DMS 273 (cell line): ENCODE measurements around the gene LRRC8B.

Experiments
- DNase-seq: peaks from one replicate; lab custom pipeline; 2025; ENCODE audit not compliant: unreplicated experiment; lab: John Stamatoyannopoulos, UW

LRRC8B gene

GRCh38 chr1:89605692-89606091 is 81.1 kb downstream of the LRRC8B start:
- DNase-seq: no peak

GRCh38 chr1:89606227-89606980 is 81.8 kb downstream of the LRRC8B start:
- no peak for DNase-seq

- DNase-seq: peak; percentile 52
Measured at GRCh38 chr1:89607156-89607555, 82.5 kb downstream of the LRRC8B start.

GRCh38 chr1:89607586-89608318 is 83.1 kb downstream of the LRRC8B start:
- peak; percentile 56 for DNase-seq

GRCh38 chr1:89608319-89608983 is 83.8 kb downstream of the LRRC8B start:
- peak; percentile 79 for DNase-seq

- DNase-seq: peak; percentile 34
Measured at GRCh38 chr1:89608984-89609725, 84.5 kb downstream of the LRRC8B start.

- peak; percentile 28 for DNase-seq
Measured at GRCh38 chr1:89609781-89610456, 85.3 kb downstream of the LRRC8B start.

- DNase-seq: no peak
Measured at GRCh38 chr1:89610457-89611011, 85.9 kb downstream of the LRRC8B start.

GRCh38 chr1:89611721-89612120 is 87.1 kb downstream of the LRRC8B start:
- DNase-seq: no peak

- no peak for DNase-seq
Measured at GRCh38 chr1:89613928-89614327, 89.3 kb downstream of the LRRC8B start.

- DNase-seq: peak; percentile 79
Measured at GRCh38 chr1:89615676-89616598, 91.3 kb downstream of the LRRC8B start.

- DNase-seq: peak; percentile 17
Measured at GRCh38 chr1:89616844-89617627, 92.4 kb downstream of the LRRC8B start.

- DNase-seq: no peak
Measured at GRCh38 chr1:89620664-89621063, 96.0 kb downstream of the LRRC8B start.

GRCh38 chr1:89622895-89623294 is 98.3 kb downstream of the LRRC8B start:
- DNase-seq: peak; percentile 23

GRCh38 chr1:89624314-89624713 is 99.7 kb downstream of the LRRC8B start:
- no peak for DNase-seq

- no peak for DNase-seq
Measured at GRCh38 chr1:89624715-89625323, 100.2 kb downstream of the LRRC8B start.

- no peak for DNase-seq
Measured at GRCh38 chr1:89627596-89627962, 103.0 kb downstream of the LRRC8B start.

- no peak for DNase-seq
Measured at GRCh38 chr1:89629146-89629545, 104.5 kb downstream of the LRRC8B start.
